NCI-H1417 treated with DMSO at 0.1 percent for 48 hours (cell line): ENCODE results near the gene SPG11.
"Not testable (repeated sequence)": the region's sequence is repeated elsewhere in the genome, so short reads cannot be mapped to it uniquely, and the experiment has no call there.

Experiments used
- DNase-seq: peaks from one replicate; lab custom pipeline; 2025; lab: John Stamatoyannopoulos, UW

Gene SPG11

DNA sequence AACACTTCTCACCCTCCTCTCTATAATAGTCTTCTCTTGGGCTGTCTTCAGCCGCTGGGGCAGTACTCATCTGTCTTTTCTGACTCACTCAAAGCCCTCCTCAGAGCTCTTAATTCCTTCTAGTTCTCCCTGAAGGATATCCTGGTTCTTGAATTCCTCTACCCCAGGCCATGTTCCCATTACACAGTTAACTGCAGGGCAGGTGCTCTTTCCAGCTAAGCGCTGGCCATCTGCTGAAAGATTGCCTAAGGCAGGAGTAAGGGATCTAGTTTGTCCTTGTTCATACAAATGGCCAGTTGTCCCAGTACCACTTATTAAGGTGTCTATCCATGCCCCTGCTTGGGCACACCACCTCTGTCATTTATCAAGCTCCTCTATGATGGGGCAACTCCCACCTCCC lies 10.2 kb upstream of the SPG11 start:
- no peak for DNase-seq

GRCh38 chr15:44670087-44670950 lies 6.9 kb upstream of the SPG11 start:
- DNase-seq: no peak

DNA sequence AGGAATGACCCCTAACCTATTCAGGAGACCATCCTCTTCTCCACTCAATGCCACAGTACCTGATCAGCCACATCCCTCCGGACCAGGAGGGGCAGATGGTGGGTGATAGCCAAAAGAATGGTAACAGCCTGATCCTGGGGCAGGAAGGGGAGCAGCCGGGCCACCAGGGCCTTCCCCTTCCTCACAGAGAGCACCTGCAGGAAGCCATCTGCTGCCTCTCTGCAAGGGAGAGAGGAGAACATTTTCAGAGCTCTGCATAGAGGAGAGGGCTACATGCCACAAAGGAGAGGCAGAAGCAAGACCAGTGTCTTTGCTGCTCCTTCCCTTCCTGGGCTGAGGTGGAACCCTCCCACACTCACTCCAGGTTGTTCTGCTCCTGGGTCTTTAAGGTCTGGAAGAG lies 5.5 kb upstream of the SPG11 start:
- DNase-seq: no peak

DNA sequence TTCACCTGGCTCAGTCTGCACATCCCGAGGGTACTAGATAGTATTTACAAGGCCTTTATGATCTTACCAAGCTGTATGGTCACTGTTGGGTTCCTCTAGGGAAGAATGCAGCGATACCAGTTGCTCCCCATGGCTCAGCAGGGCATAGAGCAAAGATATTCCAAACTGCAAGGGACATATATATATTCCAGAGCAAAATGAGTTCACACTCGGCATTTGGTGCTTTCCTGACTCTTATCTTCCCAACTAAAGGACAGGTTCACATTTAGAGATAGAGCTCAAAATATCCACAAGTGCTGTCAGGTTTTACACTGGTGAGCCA lies 3.5 kb upstream of the SPG11 start:
- no peak for DNase-seq

DNA sequence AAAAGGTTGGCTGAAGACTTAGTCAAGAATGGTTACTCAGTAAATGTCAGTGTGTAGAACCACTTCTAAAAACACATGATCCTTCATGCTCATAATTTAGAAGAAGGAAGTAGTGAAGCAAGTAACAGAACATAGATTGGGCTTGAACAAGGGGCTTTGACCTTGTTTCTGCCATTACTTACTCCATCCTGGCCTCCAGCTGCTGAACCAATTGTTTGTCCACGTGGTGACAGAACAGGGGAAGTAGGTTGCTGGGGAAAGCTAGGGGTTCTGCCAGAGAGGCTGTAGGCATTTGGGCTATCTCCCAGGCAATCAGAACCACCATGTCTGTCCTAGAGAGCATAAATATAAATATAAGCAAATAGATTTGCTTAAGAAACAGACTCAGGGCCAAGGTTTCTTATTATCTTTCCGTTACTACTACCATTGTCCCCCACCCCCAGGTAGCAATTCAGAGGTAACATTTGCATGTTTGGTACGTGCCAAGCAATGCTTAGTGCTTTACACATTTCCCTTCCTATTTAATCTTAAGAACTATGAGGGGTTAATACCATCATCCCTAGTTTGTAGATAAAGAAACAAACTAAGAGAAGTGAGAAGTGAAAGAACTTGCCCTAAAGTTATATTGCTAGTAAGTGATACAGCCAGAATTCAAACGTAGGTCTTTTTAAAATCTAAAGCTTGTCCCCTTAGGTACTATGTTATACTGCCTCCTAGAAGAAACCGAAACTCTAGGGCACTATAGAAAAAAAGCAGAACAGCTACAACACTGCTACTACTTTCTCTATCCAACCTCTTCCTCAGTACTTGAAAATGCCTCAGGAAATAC lies 3.0 kb upstream of the SPG11 start:
- DNase-seq: no peak

DNA sequence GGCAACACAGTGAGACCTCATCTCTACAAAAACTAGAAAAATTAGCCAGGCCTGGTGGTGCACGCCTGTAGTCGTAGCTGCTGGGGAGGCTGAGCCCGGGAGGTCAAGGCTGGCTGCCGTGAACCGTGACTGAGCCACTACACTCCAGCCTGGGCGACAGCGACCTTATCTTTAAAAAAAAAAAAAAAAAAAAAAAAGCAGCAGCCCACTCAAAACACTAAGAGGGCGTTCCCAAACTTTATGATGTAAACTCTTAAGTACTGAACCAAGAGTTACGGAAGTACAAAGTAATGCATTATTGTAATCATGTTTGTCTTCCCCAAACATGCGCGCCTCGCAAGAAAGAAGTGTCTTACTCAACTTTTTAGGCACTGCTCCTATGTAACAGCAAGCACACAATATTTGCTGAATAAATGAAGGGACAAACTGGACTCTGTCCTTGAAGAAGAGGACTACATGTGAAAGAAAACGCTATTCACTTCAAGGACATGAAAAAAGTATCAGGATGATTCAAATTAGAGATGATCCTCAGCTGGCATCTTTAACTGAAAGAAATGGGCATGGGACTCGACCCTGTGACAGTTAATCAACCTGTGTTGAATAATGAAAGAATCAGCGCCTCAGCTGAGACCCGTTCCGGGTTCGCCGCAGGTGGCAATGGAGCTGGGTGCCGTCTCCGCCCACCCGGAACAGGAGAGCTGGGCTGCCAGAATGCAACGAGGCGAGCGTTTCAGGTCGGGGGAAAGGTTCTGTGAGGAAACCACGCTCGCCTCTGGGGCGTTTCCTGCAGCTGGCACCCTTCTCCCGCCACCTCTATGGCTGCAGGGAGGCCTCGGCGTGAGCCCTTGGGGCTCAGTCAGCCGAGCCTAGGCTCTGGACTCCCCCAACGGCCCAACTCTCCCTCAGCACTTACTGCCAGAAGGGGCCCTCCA lies 718 bp downstream of the SPG11 start:
- peak; percentile 9 for DNase-seq

DNA sequence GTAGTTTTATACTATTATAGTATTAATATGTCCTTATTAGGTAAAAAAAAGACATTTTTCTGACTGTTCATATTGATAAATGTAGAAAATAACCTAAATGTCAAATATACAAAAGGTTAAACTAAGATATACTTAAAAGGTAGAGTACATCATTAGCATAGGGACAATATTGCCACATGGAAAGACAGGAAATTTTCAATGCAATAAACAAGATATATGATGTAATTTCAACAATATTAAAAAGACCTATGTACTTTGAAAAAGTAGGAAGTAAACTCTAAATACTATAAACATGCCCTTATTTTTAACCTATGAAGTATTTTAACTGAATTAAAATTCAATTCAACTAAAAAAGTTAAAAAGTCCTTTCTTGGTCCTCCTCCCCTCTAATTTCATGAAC lies 1.9 kb downstream of the SPG11 start:
- DNase-seq: no peak

- no peak for DNase-seq
Measured at GRCh38 chr15:44659056-44659455, 4.4 kb downstream of the SPG11 start.

DNA sequence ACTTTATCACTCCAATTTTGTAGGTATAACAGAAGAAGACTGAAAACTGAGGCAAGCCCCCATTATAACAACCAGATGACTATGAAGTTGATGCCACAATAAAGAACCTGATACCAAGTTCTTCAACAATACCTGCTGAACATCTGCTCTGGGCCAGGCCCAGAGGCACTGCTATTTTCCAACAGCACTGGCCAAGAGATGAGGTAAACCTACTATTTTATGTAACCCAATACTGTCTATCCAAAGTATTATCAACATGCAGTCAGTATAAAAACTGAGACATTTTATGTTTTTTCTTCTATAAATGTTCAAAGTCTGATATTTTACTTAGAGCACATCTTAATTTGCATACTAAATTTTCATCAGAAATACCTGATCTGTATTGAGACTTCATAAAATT lies 6.1 kb downstream of the SPG11 start:
- no peak for DNase-seq

DNA sequence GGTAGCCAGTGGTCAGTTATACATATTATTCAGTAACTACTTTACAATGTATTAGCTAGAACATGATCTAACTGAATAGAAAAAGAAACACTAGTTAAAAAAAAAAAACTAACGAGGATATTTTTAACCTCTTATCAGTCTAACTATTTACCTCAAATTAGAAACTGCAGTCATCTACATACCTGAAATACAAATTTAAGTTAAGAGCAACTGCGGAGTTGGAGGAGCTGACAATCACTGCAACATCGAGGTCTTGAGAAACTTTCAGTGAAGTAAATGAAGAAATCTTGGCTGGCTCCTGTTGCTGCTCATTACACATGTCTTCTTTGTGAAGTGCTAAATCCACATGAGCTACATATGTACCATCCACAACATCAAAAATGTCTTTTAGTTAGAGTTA lies 6.5 kb downstream of the SPG11 start:
- no peak for DNase-seq

- no peak for DNase-seq
Measured at GRCh38 chr15:44656298-44656697, 7.2 kb downstream of the SPG11 start.

DNA sequence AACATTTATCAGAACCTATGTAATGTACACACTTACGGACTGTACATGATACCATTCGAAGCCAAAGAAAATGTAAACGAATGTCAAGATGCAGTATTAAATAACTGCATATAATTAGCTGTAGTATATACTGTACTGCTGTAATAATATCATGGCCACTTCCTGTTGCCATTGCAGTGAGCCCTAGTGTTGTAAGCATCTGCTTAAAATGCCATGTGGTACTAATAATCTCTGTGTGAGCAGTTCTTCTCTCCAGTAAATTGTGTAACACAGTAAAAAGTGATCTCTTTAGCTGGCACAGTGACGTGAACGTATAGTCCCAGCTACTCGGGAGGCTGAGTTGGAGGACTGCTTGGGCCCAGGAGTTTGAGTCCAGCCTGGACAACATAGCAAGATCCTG lies 8.6 kb downstream of the SPG11 start:
- DNase-seq: no peak

- no peak for DNase-seq
Measured at GRCh38 chr15:44647637-44648036, 15.8 kb downstream of the SPG11 start.

GRCh38 chr15:44647036-44647435 lies 16.4 kb downstream of the SPG11 start:
- no peak for DNase-seq

GRCh38 chr15:44646460-44646859 lies 17.0 kb downstream of the SPG11 start:
- DNase-seq: no peak

DNA sequence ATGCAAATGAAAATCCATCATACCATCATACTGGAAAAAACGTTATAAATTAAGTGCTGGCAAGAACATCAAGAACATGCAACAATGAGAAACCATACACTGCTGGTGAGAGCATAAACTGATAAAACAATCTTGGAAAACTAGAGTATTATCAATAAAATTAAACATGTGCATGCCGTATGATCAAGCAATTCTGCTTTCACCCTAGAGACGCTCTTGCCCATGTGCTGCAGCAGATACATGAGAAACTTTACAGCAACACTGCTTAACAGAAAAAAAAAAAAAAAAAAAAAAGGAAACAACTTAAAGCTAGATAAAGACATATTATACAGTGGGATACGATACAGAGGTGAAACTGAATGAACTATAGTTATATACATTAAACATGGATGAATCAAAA lies 21.8 kb downstream of the SPG11 start:
- no peak for DNase-seq

- DNase-seq: no peak
Measured at GRCh38 chr15:44636976-44637375, 26.5 kb downstream of the SPG11 start.

GRCh38 chr15:44633603-44634002 lies 29.9 kb downstream of the SPG11 start:
- no peak for DNase-seq

GRCh38 chr15:44625286-44625685 lies 38.2 kb downstream of the SPG11 start:
- not testable (repeated sequence) for DNase-seq

GRCh38 chr15:44623178-44623577 lies 40.3 kb downstream of the SPG11 start:
- DNase-seq: no peak

DNA sequence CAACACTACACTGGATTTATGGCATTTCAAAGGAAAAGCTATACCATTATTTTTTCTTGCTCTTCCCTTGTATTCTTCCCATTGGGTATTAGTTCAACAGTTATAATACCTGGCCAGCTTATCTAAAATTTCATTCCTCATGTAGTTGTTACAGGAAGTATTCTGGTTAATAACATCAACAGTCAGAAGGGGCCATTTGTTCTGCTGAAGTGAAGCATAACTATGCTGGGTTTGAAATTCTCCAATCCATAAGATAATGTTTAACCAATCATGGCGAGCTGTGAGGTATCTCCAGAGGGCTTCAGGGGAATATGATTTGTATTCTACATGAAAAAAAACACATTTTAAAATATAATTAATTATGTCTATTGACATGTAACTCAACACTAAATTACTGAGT lies 43.4 kb downstream of the SPG11 start:
- DNase-seq: no peak

DNA sequence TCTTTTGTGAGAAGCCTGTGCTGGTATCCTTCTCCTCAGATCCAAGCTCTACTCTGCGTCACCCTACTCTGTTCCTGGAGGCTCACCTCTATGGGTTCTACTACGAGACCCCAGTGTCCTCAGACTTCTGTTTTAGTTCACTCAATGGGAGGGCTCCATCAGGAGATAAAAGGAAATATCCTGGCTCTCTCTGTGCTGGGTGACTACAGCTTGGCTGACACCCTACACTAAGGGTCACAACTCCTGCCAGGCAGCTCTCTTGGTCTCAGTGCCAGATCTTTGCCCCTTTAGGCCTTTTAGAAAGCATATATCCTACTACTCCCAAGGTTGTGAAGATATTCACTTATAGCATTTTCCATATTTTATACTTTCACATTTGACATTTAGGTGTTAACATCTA lies 46.5 kb downstream of the SPG11 start:
- no peak for DNase-seq
